Measurements from ENCODE around the gene AP1B1.

GRCh38 chr22:29370537-29370936 is 17.8 kb downstream of the AP1B1 start:
- TF ChIP-seq, protein P1, sequence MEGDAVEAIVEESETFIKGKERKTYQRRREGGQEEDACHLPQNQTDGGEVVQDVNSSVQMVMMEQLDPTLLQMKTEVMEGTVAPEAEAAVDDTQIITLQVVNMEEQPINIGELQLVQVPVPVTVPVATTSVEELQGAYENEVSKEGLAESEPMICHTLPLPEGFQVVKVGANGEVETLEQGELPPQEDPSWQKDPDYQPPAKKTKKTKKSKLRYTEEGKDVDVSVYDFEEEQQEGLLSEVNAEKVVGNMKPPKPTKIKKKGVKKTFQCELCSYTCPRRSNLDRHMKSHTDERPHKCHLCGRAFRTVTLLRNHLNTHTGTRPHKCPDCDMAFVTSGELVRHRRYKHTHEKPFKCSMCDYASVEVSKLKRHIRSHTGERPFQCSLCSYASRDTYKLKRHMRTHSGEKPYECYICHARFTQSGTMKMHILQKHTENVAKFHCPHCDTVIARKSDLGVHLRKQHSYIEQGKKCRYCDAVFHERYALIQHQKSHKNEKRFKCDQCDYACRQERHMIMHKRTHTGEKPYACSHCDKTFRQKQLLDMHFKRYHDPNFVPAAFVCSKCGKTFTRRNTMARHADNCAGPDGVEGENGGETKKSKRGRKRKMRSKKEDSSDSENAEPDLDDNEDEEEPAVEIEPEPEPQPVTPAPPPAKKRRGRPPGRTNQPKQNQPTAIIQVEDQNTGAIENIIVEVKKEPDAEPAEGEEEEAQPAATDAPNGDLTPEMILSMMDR (IDR thresholded peaks at IDR 0.05): no peak
- TF ChIP-seq POLR2A (IDR thresholded peaks at IDR 0.05): no peak

All from body of pancreas (tissue), 4 donors.